Ascending aorta (tissue), 2 donors: Measurements from ENCODE around the gene SCAF4. TPM values are rescaled to one million over a fixed set of nuclear protein-coding genes. Genes with fewer than 3 reads are reported as not detected.

Experiments
- DNase-seq, 2 donors: peaks; one replicate each; pipeline ENCODE4 v3.0.0-alpha.2; 2019; ENCODE audit warnings: low spot score in 2 of 2
- H3K27ac ChIP-seq, 2 donors: fragments of 200-600 bp; sonication (generic); one replicate each; pipeline ENCODE4 v1.5.1; 2016 to 2017; ENCODE audit warnings: mild to moderate bottlenecking in 1 of 2
- H3K27me3 ChIP-seq: fragments of 200-600 bp; sonication (generic); one replicate; pipeline ENCODE4 v1.5.1; 2017
- H3K36me3 ChIP-seq, 2 donors: fragments of 200-600 bp; sonication (generic); one replicate each; pipeline ENCODE4 v1.5.1; 2016
- H3K4me1 ChIP-seq, 2 donors: fragments of 200-600 bp; sonication (generic); one replicate each; pipeline ENCODE4 v1.5.1; 2016 to 2017; ENCODE audit warnings: mild to moderate bottlenecking in 1 of 2
- H3K4me3 ChIP-seq, 2 donors: fragments of 200-600 bp; sonication (generic); one replicate each; pipeline ENCODE4 v1.5.1; 2016 to 2017; ENCODE audit warnings: mild to moderate bottlenecking in 1 of 2
- H3K9me3 ChIP-seq, 2 donors: fragments of 200-600 bp; sonication (generic); one replicate each; pipeline ENCODE4 v1.5.1; 2016
- intact Hi-C: fragments of 100-400 bp; cut with DNase I; formaldehyde crosslinking; loops from one replicate; pipeline ENCODE4 v1.15.1; 2023
- total RNA-seq: library from RNA; depleted of rRNA; stranded (reverse); fragments of >200 nt; gene quantifications from one replicate; pipeline ENCODE4 v1.1.0, GENCODE V29; 2016
- TF ChIP-seq, protein P1 (sequence below), 3 experiments: fragments of 200-600 bp in 2 of 3; fragments of 450-650 bp in 1 of 3; sonication (generic) in 2 of 3; IDR thresholded peaks; one replicate each; pipeline ENCODE4 v1.5.1; 2016 to 2019; ENCODE audit warnings: antibody characterized with exemption in 3 of 3, mild to moderate bottlenecking in 1 of 3, moderate library complexity in 1 of 3

Gene SCAF4
- total RNA-seq, 1 donor from 2014 or later: 31.2 TPM

DNA sequence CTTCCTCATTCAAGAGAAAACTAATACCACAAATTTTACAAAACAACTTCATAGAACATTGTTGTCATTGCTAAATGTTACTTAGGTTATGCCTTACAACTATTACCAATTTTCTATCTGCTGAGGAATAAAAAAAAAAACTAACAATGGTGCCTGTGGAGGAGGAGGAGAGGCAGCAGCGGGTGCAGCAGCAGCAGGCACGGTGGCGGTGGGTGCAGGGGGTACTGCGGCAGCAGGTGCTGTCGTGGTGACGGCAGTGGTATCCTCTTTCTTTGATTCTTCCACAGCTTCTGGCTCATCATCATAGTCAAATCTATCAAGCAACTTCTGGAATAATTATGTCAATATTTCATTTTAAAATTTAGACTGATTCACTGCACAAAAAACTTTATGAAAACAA, 35.5 kb downstream of the SCAF4 start:
- Histone ChIP-seq H3K4me3 (no peak overlapping the region), H3K27me3 (no peaks in the 10 kb centered on the region), H3K36me3 (peaks cover 61 to 78% of the 10 kb centered on the region in 2 donors), H3K27ac (no peak overlapping the region), H3K9me3 (no peaks in the 10 kb centered on the region), H3K4me1 (no peaks in the 10 kb centered on the region)
- no peak for DNase-seq
- TF ChIP-seq, protein P1, sequence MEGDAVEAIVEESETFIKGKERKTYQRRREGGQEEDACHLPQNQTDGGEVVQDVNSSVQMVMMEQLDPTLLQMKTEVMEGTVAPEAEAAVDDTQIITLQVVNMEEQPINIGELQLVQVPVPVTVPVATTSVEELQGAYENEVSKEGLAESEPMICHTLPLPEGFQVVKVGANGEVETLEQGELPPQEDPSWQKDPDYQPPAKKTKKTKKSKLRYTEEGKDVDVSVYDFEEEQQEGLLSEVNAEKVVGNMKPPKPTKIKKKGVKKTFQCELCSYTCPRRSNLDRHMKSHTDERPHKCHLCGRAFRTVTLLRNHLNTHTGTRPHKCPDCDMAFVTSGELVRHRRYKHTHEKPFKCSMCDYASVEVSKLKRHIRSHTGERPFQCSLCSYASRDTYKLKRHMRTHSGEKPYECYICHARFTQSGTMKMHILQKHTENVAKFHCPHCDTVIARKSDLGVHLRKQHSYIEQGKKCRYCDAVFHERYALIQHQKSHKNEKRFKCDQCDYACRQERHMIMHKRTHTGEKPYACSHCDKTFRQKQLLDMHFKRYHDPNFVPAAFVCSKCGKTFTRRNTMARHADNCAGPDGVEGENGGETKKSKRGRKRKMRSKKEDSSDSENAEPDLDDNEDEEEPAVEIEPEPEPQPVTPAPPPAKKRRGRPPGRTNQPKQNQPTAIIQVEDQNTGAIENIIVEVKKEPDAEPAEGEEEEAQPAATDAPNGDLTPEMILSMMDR (IDR thresholded peaks at IDR 0.05): no peak
- intact Hi-C loops: no loop called here

DNA sequence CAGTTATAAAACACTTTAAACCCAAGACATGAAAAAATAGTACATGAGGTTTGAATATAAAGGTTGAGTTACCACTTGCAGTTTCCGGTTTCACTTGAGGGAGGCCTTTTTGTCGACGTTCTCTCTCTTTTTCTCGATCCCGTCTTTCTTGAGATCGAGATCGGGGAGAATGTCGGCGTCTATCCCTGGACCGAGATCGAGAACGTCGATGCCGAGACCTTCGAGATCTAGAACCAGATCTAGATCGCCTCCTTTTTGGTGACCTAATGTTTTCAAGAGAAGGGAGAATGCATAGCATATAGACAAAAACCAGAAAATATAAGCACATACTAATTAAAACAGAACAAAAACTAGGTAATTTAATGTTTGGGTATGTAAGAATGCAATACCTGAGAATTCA, 38.7 kb downstream of the SCAF4 start:
- Histone ChIP-seq H3K9me3 (no peaks in the 10 kb centered on the region), H3K4me3 (no peak overlapping the region), H3K4me1 (no peaks in the 10 kb centered on the region), H3K27ac (no peak overlapping the region), H3K36me3 (peaks cover 59 to 83% of the 10 kb centered on the region in 2 donors), H3K27me3 (no peaks in the 10 kb centered on the region)
- TF ChIP-seq, protein P1 (IDR thresholded peaks at IDR 0.05): no peak
- no peak for DNase-seq
- intact Hi-C loops: no loop called here

DNA sequence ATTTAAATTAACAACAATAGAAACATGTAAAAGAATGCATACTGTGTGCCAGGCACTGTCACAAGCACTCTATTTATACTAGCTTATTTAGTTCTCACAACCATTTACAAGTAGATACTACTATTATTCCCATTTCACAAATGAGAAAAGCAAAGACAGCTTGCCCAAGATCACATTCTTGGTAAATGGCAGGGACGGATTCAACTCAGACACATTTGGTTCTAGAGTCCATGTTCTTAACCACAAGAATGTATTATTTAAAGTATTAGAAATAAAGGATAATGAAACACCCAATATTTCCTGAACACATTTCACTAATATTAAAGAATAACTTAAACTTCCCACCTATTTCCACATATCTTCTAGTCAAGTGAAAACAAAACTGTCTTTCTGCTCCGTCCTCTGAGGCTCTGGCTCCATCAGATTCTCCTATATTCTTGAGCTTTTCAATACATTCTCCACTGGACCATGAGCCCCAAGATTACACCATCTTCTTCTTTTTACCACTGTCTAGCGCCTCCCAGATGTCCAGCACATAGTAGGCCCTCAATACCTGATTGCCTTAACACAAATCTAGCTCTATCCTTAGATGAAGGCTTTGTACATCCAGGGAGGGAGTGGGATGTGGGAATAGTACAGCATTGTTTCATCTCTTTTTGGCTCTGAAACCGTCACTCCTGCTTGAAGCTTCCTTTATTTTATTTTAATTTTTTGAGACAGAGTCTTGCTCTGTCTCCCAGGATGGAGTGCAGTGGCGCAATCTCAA, 43.1 kb downstream of the SCAF4 start:
- intact Hi-C loops: no loop called here
- no peak overlapping the region for H3K27ac ChIP-seq
- H3K27me3 ChIP-seq: no peaks in the 10 kb centered on the region
- peaks cover 55 to 87% of the 10 kb centered on the region in 2 donors for H3K36me3 ChIP-seq
- no peaks in the 10 kb centered on the region for H3K9me3 ChIP-seq
- no peak overlapping the region for H3K4me3 ChIP-seq
- DNase-seq: no peak
- H3K4me1 ChIP-seq: no peaks in the 10 kb centered on the region
- TF ChIP-seq, protein P1 (IDR thresholded peaks at IDR 0.05): no peak

DNA sequence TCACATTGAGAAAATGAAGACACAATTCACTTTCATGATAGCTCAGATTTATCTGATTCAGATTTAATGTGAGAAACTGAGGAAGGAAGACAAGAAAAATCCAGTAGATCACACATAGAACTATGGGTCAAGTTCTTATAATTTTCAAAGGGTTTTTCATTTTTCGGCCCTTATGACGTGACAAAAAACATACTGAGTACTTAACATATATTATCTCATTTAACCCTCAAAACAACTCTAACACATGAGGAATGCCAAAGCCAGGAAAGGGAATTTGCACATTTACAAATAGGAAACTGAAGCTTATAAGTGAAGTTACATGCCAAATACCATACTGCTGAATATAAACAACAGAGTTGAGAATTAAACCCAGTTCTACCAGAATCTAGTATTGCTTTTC, 44.8 kb downstream of the SCAF4 start:
- Histone ChIP-seq H3K27ac (no peak overlapping the region), H3K36me3 (peaks cover 47 to 78% of the 10 kb centered on the region in 2 donors), H3K4me3 (no peak overlapping the region), H3K9me3 (no peaks in the 10 kb centered on the region), H3K27me3 (no peaks in the 10 kb centered on the region), H3K4me1 (no peaks in the 10 kb centered on the region)
- DNase-seq: no peak
- TF ChIP-seq, protein P1 (IDR thresholded peaks at IDR 0.05): no peak
- intact Hi-C loops: no loop called here

DNA sequence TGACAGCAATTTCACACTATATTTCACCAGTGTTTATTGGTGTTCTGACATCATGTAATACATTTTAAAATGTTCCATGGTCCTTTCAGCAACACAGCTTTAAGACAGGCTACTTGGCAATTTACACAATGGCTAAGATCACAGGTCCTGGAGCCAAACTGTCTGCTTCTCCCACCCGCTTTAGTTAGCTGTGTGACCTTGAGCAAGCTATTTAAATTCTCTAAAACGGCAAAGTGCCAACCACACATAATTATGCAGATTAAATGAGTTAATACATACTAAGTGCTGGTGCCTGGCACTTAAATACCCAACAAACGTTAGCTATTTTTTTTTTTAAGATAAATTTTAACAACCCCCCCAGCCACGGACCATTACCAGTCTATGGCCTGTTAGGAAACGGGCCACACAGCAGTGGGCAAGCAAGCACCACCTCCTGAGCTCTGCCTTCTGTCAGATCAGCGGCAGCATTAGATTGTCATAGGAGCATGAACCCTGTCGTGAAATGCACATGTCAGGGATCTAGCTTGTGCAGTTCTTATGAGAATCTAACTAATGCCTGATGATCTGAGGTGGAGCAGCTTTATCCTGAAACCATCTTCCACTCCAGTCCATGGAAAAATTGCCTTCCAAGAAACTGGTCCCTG, 45.5 kb downstream of the SCAF4 start:
- H3K27me3 ChIP-seq: no peaks in the 10 kb centered on the region
- no peaks in the 10 kb centered on the region for H3K4me1 ChIP-seq
- DNase-seq: no peak
- intact Hi-C loops: no loop called here
- TF ChIP-seq, protein P1 (IDR thresholded peaks at IDR 0.05): no peak
- H3K4me3 ChIP-seq: no peak overlapping the region
- H3K27ac ChIP-seq: no peak overlapping the region
- peaks cover 42 to 77% of the 10 kb centered on the region in 2 donors for H3K36me3 ChIP-seq
- H3K9me3 ChIP-seq: no peaks in the 10 kb centered on the region
